Measurements from ENCODE around the gene PPP1R9A. TPM values are rescaled to one million over a fixed set of nuclear protein-coding genes. Genes with fewer than 3 reads are reported as not detected.

PPP1R9A gene
- total RNA-seq, 2 experiments from 2014 or later, result not detected

DNA sequence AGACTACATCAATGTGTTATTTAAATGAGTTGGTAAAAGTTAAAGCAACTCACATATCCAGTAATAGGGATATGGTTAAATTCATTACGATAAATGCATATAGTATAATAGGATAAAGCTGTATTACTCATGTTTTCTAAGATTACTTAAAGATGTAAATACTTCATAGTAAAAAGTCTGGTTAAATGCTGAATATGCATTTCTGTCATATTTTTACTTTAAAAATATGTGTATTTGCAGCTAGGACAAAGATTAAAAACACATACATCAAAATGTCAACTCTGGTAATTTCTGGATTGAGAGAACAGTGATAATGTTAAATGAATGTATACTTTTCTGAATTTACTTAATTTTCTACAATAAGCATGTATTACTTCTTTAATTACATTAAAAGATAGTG, 15.1 kb downstream of the PPP1R9A start:
- Mint-ChIP-seq H3K4me1 (ENCODE audit: low read depth) (no peaks in the 10 kb centered on the region), H3K4me3 (no peak overlapping the region), H3K27ac (no peak overlapping the region), H3K27me3 (ENCODE audit: low read depth) (peaks cover 3% of the 10 kb centered on the region), H3K9me3 (no peaks in the 10 kb centered on the region), H3K36me3 (ENCODE audit: low read depth) (no peaks in the 10 kb centered on the region)
- CTCF ChIA-PET, result no interaction called here
- DNase-seq, result no peak
- intact Hi-C loops (cut with micrococcal nuclease), result no loop called here

DNA sequence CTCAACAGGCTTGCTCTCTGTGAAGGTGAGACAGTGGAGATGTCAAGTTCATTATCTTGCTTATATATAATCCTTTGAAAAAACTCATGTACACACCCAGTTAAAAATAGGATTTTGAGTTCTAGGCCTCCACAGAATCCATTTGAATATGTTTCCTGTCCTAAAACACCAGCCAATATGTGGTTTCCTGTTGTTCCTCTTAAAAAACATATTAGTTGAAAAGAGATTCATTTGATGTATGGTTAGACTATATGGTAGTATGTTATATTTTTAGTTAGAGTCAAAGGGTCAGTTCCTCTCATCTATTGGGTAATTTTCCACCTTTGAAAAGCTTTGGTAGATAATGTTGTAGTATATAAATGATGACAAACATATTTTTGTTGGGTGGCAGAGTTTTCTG, 16.0 kb downstream of the PPP1R9A start:
- CTCF ChIA-PET, result no interaction called here
- no peaks in the 10 kb centered on the region for H3K4me1 Mint-ChIP-seq (ENCODE audit: low read depth)
- H3K27me3 Mint-ChIP-seq (ENCODE audit: low read depth), result peaks cover 3% of the 10 kb centered on the region
- intact Hi-C loops (cut with micrococcal nuclease), result no loop called here
- DNase-seq, result no peak
- H3K4me3 Mint-ChIP-seq, result no peak overlapping the region
- no peaks in the 10 kb centered on the region for H3K9me3 Mint-ChIP-seq
- H3K36me3 Mint-ChIP-seq (ENCODE audit: low read depth), result no peaks in the 10 kb centered on the region
- H3K27ac Mint-ChIP-seq, result no peak overlapping the region

DNA sequence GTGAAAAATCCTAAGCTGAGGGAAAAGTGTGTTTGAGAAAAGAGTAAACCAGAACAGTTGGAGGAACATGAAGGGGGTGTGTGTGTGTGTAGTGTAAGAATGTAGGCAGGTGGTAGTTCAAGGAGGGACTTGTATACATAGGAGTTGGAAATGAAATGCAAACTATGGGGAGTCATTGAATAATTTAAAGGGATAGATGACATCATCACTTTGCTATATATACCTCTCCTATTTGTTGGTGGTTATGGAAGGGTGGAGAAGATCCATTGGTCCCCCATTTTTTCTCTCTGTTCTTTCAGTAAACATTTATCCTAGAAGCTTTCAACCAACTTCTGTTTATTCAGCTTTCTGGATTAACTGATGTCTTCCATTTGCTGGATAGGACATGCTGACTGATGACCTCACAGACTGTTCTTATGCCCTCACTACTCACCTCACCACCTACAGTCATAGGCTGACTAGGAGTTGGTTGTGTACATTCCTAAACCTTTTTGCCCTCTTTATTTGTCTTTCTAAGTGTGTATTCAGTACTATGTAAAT, 20.8 kb downstream of the PPP1R9A start:
- Mint-ChIP-seq H3K4me1 (ENCODE audit: low read depth) (no peaks in the 10 kb centered on the region), H3K27me3 (ENCODE audit: low read depth) (peaks cover 2% of the 10 kb centered on the region), H3K27ac (no peak overlapping the region), H3K9me3 (no peaks in the 10 kb centered on the region), H3K36me3 (ENCODE audit: low read depth) (no peaks in the 10 kb centered on the region), H3K4me3 (no peak overlapping the region)
- no peak for DNase-seq
- intact Hi-C loops (cut with micrococcal nuclease), result no loop called here
- CTCF ChIA-PET, result no interaction called here

DNA sequence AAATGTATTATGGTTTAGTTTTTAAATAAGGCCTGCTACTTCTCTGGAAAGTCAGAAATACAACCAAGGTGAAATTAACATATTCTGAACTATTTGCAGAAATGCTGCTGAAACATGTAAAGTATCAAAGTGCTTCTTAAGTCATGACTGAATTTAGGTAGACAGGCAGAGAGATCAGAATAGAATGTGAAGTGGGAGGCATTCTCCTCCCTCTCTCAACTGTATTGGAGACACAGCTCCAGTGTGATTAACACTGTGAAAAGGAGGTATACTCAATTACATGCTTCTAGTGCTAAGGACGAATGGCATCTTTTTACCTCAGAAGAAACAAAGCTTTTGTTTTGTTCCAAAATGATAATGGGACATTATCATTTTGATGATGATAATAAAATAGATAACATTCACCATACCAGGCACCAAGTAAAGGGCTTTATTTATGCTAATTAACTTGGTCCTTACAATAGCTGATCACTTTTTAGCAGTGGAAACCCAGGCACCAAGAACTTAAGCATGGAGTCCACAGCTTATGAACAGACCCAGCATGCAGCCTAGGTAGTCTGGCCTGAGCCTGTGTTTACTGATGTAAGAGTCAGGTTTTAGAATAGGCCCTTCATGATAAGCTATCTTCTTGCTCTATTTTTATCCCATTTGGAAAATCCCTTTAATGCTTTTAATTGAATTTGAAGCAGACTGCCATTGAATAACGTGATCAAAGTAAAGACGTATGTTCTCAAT, 26.0 kb downstream of the PPP1R9A start:
- H3K4me1 Mint-ChIP-seq (ENCODE audit: low read depth), result no peaks in the 10 kb centered on the region
- intact Hi-C loops (cut with micrococcal nuclease), result no loop called here
- H3K36me3 Mint-ChIP-seq (ENCODE audit: low read depth), result no peaks in the 10 kb centered on the region
- no peak overlapping the region for H3K27ac Mint-ChIP-seq
- H3K4me3 Mint-ChIP-seq, result no peak overlapping the region
- CTCF ChIA-PET, result no interaction called here
- no peak for DNase-seq
- H3K9me3 Mint-ChIP-seq, result no peaks in the 10 kb centered on the region
- peaks cover 2% of the 10 kb centered on the region for H3K27me3 Mint-ChIP-seq (ENCODE audit: low read depth)

DNA sequence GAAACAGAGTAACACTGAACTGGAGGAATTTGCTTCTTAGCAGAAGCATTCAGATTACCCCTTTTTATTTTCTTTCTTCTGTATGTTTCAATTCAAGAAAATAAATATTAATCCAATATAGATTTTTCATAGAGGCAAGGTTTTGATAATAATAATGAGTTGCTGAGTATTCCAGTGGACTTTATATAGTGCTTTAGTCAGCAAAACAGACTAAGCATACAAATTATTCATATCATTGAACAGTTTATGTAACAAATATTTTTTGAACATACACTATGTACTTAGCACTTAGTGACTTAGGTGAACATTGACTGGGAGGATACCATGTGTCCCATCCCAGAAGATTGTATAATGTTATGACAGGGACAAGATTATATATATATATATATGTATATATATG, 32.0 kb downstream of the PPP1R9A start:
- H3K27ac Mint-ChIP-seq, result no peak overlapping the region
- H3K36me3 Mint-ChIP-seq (ENCODE audit: low read depth), result no peaks in the 10 kb centered on the region
- no peak overlapping the region for H3K4me3 Mint-ChIP-seq
- no peaks in the 10 kb centered on the region for H3K9me3 Mint-ChIP-seq
- no peaks in the 10 kb centered on the region for H3K27me3 Mint-ChIP-seq (ENCODE audit: low read depth)
- CTCF ChIA-PET, result no interaction called here
- intact Hi-C loops (cut with micrococcal nuclease), result no loop called here
- DNase-seq, result no peak
- H3K4me1 Mint-ChIP-seq (ENCODE audit: low read depth), result no peaks in the 10 kb centered on the region

DNA sequence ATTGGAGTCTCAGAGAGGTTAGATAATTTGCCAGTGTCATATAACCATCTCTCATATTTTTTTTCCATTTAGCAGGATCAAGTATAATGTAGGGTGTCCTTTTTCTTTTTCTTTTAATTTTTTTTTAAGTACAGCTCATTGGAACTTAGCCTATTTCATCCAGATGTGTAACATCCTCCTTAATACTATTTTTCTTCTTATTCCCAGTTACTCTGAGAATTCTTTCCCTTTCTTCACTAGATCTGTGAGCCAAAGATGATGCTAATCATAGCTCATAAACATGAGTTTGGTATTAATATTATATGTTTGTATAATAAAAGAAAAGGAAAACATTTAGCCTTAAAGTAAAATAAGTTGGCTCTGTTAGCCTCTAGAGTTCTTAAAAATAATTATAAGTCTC, 32.8 kb downstream of the PPP1R9A start:
- Mint-ChIP-seq H3K4me3 (no peak overlapping the region), H3K27ac (no peak overlapping the region), H3K36me3 (ENCODE audit: low read depth) (no peaks in the 10 kb centered on the region), H3K27me3 (ENCODE audit: low read depth) (no peaks in the 10 kb centered on the region), H3K9me3 (no peaks in the 10 kb centered on the region), H3K4me1 (ENCODE audit: low read depth) (no peaks in the 10 kb centered on the region)
- DNase-seq, result no peak
- intact Hi-C loops (cut with micrococcal nuclease), result no loop called here
- CTCF ChIA-PET, result no interaction called here

DNA sequence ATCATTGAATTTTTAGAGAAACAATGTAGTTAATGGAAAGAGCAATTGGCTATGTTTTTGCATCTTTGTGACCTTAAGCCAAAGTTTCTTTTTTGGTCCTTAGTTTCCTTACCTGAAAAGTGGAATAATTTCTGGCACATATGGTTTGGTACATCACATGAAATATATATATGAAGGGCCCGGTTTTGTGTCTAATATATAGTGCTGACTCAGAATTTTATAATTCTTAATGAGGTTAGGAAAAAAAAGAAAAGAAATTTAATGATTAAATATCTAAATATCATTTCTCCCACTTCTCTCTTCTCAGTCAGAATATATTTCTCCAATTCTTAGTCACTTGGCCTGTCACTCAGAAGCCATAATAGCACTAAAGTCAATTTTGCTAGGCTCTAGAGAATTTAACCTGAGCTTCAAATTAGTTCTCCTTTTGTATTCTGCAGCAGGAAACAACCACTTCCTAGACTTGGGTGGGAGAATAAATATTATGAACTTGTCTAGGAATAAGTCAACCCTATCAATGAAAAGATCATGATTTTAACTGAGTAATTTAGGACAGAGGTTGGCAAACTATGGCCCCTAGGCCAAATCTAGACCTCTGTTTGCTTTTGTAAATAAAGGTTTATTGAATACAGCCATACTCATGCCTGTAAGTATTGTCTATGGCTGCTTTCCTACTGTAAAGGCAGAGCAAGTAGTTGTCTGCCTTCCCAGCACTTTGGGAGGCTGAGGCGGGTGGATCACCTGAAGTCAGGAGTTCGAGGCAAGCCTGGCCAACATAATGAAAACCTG, 34.6 kb downstream of the PPP1R9A start:
- Mint-ChIP-seq H3K27me3 (ENCODE audit: low read depth) (no peaks in the 10 kb centered on the region), H3K9me3 (no peaks in the 10 kb centered on the region), H3K27ac (no peak overlapping the region), H3K36me3 (ENCODE audit: low read depth) (no peaks in the 10 kb centered on the region), H3K4me3 (no peak overlapping the region), H3K4me1 (ENCODE audit: low read depth) (no peaks in the 10 kb centered on the region)
- CTCF ChIA-PET, result no interaction called here
- intact Hi-C loops (cut with micrococcal nuclease), result no loop called here
- no peak for DNase-seq

DNA sequence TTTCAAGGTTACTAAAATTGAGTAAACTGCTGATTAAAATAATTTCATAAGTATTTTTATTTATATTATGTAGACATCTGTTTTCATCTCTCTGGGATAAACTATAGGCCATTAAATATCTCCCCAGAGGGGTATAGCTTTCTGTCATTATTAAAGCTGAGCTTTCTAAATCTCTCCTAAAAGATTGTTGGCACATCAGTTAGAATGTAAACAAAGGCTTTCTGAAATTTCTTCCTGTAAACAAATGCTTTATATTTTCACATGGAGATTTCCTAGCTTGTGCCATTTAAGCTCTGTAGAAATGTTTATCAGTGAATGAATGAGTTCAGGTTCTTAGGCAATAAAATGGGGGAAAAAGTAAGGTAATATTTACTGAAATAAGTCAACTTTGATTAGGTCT, 35.7 kb downstream of the PPP1R9A start:
- Mint-ChIP-seq H3K9me3 (no peaks in the 10 kb centered on the region), H3K36me3 (ENCODE audit: low read depth) (no peaks in the 10 kb centered on the region), H3K4me3 (no peak overlapping the region), H3K27me3 (ENCODE audit: low read depth) (no peaks in the 10 kb centered on the region), H3K27ac (no peak overlapping the region), H3K4me1 (ENCODE audit: low read depth) (no peaks in the 10 kb centered on the region)
- CTCF ChIA-PET, result no interaction called here
- intact Hi-C loops (cut with micrococcal nuclease), result no loop called here
- DNase-seq, result no peak

DNA sequence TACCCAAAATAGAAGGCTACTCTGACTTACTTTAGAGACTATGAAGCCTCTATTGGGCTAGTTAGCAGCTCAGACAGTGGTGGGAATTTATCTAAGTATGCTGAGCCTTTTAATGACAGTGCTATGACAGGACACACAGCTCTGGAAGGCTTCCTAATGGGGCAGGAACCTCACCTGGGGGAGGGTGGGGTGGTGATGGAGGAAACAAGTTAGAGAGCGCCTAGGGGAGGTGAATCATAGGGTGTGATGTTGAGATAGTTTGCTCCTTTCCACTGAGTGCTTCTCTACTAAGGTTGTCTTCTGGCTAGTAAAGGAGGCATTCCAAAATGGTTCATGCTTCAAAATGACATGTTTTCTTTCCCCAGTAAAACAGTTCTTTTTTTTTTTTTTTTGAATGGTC, 42.1 kb downstream of the PPP1R9A start:
- Mint-ChIP-seq H3K27ac (no peak overlapping the region), H3K36me3 (ENCODE audit: low read depth) (no peaks in the 10 kb centered on the region), H3K9me3 (no peaks in the 10 kb centered on the region), H3K4me1 (ENCODE audit: low read depth) (no peaks in the 10 kb centered on the region), H3K4me3 (no peak overlapping the region), H3K27me3 (ENCODE audit: low read depth) (no peaks in the 10 kb centered on the region)
- intact Hi-C loops (cut with micrococcal nuclease), result no loop called here
- CTCF ChIA-PET, result no interaction called here
- DNase-seq, result no peak

DNA sequence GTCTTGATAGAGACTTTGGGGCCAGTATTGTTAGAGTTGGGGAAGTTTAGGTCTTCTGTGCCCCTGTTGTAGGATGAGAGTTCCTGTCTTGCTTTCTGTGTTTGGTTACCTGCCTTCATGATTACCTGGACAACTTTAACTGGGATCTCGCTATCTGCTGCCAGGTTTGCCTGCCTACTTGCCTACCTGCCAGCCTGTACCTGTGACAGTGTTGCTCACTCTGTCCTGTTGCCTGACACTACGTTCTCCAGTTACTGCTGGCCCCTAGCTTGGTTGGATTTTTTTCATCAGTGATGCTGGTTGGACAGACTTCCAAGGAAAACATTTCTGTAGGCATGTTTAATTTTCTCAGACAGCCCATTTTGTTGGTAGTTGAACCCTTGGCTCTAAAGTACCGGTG, 48.4 kb downstream of the PPP1R9A start:
- Mint-ChIP-seq H3K36me3 (ENCODE audit: low read depth) (no peaks in the 10 kb centered on the region), H3K9me3 (no peaks in the 10 kb centered on the region), H3K4me3 (no peak overlapping the region), H3K4me1 (ENCODE audit: low read depth) (no peaks in the 10 kb centered on the region), H3K27ac (no peak overlapping the region), H3K27me3 (ENCODE audit: low read depth) (no peaks in the 10 kb centered on the region)
- intact Hi-C loops (cut with micrococcal nuclease), result no loop called here
- DNase-seq, result no peak
- CTCF ChIA-PET, result no interaction called here

DNA sequence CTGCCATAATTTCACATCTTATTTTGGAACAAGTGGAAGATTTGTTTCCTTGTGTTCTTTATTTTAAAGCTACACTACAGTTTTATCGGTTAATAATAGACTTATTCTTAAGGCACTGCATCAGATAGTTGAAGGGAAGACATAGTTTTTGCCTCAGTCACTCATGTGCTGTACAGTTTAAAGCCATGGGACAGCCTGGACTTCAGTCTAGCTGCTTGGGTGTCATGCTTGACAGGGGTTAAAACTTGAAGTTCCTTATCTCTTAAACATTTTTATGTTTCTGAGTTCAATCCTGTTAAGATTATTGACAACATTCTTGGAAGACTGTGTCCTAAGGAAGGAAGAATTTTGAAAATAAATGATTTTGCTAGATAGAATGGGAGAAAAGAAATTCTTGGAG, 49.7 kb downstream of the PPP1R9A start:
- no peak for DNase-seq
- Mint-ChIP-seq H3K27ac (no peak overlapping the region), H3K36me3 (ENCODE audit: low read depth) (no peaks in the 10 kb centered on the region), H3K27me3 (ENCODE audit: low read depth) (no peaks in the 10 kb centered on the region), H3K4me3 (no peak overlapping the region), H3K4me1 (ENCODE audit: low read depth) (no peaks in the 10 kb centered on the region), H3K9me3 (no peaks in the 10 kb centered on the region)
- CTCF ChIA-PET, result no interaction called here
- intact Hi-C loops (cut with micrococcal nuclease), result no loop called here

DNA sequence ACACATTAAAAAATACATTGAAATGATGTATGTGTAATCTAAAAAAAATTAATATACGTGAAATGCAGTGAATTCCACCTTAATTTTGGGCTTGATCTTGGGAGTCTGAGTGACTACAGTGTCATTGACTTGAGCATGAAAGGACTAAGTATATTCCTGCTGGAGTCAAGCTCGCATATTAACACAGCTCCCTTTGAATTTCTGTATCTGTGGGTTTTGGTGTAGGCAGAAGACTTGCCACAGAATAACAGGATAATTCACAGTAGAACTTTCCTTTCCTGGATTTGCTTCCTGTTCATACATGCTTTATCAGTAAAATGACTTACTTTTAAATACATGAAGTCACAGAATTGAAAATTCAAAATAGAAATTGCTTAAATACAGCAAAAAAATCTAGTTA, 55.3 kb downstream of the PPP1R9A start:
- no peak overlapping the region for H3K27ac Mint-ChIP-seq
- intact Hi-C loops (cut with micrococcal nuclease), result no loop called here
- CTCF ChIA-PET, result no interaction called here
- no peaks in the 10 kb centered on the region for H3K4me1 Mint-ChIP-seq (ENCODE audit: low read depth)
- DNase-seq, result no peak
- no peaks in the 10 kb centered on the region for H3K27me3 Mint-ChIP-seq (ENCODE audit: low read depth)
- no peak overlapping the region for H3K4me3 Mint-ChIP-seq
- H3K36me3 Mint-ChIP-seq (ENCODE audit: low read depth), result no peaks in the 10 kb centered on the region
- H3K9me3 Mint-ChIP-seq, result peaks cover 11% of the 10 kb centered on the region

DNA sequence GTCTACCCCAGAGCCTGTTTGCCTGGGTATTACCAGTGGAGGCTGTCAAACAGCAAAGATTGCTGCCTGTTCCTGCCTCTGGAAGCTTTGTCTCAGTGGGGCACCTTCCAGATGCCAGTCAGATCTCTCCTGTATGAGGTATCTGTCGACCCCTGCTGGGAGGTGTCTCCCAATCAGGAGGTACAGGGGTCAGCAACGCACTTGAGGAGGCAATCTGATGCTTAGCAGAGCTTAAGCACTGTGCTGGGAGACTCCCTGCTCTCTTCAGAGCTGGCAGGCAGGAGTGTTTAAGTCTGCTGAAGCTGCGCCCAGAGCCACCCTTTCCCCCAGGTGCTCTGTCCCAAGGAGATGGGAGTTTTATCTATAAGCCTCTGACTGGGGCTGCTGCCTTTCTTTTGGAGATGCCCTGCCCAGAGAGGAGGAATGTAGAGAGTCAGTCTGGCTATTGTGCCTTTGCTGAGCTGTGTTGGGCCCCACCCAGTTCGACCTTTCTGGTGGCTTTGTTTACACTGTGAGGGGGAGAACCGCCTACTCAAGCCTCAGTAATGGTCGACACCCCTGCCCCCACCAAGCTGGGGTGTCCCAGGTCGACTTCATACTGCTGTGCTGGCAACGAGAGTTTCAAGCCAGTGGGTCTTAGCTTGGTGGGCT, 62.2 kb downstream of the PPP1R9A start:
- no peak overlapping the region for H3K27ac Mint-ChIP-seq
- H3K4me3 Mint-ChIP-seq, result no peak overlapping the region
- peaks cover 11% of the 10 kb centered on the region for H3K9me3 Mint-ChIP-seq
- no peaks in the 10 kb centered on the region for H3K27me3 Mint-ChIP-seq (ENCODE audit: low read depth)
- no peak for DNase-seq
- intact Hi-C loops (cut with micrococcal nuclease), result no loop called here
- H3K36me3 Mint-ChIP-seq (ENCODE audit: low read depth), result no peaks in the 10 kb centered on the region
- CTCF ChIA-PET, result no interaction called here
- H3K4me1 Mint-ChIP-seq (ENCODE audit: low read depth), result no peaks in the 10 kb centered on the region
